ENCODE measurements around the gene MBNL1.

MBNL1 gene

GRCh38 chr3:152299249-152299976 is 30.7 kb downstream of the MBNL1 start:
- no peak for DNase-seq

GRCh38 chr3:152300029-152300731 is 31.5 kb downstream of the MBNL1 start:
- DNase-seq = no peak

- DNase-seq = no peak
Measured at GRCh38 chr3:152301745-152302181, 33.0 kb downstream of the MBNL1 start.

DNA sequence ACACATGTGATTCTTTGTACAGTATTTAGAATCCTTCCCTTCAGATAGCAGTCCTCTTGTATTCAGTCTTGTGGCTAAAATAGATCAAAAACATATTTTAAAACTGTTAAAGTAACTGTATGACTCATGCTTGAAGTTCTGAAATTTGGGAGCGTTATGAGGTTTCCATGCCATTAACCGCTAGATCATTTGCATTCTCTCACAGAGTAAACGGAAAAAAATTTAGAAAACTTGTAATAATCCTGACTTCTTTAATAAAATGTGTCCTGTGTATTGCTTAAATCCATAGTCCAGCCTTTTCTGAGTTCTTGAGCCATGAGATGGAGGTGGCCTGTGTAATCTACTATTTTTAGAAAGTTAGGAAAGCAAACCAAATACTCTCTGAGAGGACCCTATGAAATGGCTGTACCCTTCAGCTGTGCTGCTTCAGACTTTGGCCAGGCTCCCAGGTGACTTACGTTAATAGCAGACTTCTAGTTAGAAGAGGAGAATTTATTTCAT is 33.8 kb downstream of the MBNL1 start:
- DNase-seq = no peak

DNA sequence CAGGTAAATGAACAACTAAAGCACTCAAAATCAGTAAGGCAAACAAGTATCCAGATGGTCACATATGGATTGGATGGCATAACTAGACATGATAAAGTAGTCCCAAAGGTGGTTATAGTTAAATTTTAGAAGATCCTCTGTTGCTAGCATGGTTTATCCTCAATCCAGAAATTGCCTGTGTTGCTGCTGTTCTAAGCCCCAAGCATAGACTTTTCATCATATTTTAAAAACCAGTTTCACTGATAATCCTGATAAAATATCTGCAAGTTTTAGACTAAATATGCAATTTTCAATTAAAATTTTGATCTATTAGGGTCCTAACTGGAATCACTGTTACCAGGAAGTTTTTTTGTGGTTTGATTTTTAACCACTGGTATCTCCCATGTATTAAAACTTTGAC is 35.4 kb downstream of the MBNL1 start:
- DNase-seq = no peak

- no peak for DNase-seq
Measured at GRCh38 chr3:152305075-152305474, 36.3 kb downstream of the MBNL1 start.

DNA sequence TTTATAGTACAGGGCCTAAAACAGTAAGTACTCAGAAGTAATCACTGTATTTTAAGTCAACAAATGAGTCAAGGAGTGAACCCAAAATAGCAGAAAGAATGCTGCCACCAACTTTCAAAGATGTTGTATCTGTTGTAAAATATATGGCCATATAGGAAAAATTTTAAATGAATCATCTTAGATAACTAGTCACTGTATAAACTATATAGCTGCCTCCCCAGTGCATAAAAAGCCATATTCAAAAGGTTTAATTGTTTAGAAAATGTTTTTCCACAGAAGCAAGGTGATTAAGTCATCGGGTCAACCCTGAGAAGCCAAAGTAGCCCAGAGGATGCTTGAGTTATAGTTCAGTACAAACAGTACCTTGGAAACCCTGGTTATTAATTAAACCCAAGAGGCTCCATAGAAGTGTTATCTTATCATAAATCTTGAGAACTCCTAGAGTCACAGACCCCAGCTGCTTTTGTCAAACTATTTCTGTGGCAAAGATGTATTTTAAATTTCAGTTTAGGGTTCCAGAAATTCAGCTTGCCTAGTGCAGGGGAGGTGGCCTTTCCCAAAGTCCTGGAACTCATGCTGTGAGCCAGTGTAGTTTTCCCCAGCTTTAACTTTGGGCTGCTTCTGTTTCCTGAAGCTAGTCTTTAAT is 39.2 kb downstream of the MBNL1 start:
- DNase-seq = no peak

DNA sequence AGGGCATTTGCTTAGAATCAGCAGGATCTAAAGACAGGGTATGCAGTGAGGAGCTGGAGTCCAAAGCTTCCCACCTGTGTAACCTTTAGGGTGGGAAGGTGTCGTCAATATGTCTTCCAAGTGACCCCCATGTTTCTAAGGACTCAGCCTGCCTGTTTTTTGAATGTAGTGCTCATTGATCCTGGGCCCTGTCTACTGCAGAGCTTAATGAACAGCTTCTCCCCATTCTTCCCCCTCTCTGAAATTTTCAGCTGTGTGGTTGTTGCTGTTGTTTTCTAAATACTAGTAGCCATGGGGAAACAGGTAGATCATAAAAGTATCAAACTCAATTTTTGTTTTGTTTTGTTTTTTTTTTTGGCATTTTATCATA is 39.7 kb downstream of the MBNL1 start:
- no peak for DNase-seq

GRCh38 chr3:152309031-152309430 is 40.3 kb downstream of the MBNL1 start:
- no peak for DNase-seq

- DNase-seq = no peak
Measured at GRCh38 chr3:152309535-152310307, 41.0 kb downstream of the MBNL1 start.

DNA sequence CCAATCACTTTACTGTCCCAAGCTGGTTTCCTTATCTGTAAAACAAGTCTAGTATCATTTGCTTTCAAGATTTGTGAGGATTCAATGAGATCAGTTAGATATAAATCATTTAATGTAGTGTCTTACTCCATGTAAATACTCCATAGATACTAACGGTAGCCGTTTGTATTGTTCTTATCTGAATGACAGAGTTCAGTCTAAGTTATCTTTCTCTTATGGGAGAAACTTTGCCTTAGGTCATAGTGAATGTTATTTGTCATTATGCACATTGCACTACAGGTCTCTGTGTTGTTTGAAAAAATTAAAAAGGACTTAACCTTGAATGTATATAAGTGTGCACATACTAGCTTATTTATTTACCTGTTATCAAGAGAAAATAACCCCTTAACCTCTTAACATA is 44.7 kb downstream of the MBNL1 start:
- no peak for DNase-seq

DNA sequence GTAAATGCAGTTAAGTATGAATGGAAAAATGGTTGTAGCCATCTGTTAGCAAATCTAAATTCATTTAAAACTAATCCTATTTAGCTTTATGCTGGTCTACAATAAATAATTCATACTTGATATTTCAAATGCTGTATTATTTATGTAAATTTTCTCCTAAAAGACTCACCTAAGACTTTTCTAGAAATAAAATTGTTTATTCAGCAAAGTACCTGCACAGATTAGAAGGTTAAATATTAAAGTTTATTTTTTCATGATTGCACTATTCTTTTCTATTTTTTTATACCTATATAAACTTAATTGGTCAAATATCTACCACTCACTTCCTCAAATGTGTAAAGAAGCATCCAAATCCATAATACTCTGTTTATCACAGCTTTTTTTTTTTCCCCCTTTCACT is 45.2 kb downstream of the MBNL1 start:
- DNase-seq = no peak

DNA sequence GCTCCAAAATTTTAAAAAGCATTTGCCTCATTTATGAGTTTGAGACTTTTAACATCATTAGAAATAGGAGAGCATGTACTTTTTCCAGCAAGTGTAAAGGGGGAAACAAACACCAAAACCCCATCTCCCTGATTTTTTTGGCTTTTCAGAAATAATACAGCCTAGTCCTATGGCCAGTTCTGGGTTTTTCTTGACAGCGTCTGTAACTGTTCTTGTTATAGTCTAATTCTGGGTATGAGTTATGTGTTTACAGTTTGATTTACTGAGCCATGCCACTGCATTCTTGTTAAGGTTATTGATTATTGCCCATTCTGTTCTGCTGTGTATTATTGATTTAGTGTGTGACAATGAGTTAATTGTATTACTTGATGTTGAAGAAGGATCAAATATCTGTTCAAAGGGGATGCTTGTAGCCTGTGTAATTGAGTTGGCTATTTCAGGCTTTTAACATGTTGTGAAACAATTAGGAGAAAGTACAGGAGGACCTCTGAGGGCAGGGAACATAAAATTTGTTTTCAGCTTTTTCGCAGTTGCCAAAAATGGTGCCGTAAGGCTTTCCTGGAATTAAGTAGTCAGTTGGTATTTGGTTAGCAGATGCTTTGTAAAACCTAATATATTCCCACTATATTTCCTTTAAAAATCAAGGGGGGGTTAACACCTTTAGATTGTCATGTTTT is 46.1 kb downstream of the MBNL1 start:
- DNase-seq = no peak

- DNase-seq = no peak
Measured at GRCh38 chr3:152315623-152316022, 46.9 kb downstream of the MBNL1 start.

GRCh38 chr3:152316318-152316717 is 47.6 kb downstream of the MBNL1 start:
- DNase-seq = no peak

GRCh38 chr3:152317184-152317583 is 48.5 kb downstream of the MBNL1 start:
- DNase-seq = no peak

- DNase-seq = no peak
Measured at GRCh38 chr3:152317956-152318355, 49.2 kb downstream of the MBNL1 start.

DNA sequence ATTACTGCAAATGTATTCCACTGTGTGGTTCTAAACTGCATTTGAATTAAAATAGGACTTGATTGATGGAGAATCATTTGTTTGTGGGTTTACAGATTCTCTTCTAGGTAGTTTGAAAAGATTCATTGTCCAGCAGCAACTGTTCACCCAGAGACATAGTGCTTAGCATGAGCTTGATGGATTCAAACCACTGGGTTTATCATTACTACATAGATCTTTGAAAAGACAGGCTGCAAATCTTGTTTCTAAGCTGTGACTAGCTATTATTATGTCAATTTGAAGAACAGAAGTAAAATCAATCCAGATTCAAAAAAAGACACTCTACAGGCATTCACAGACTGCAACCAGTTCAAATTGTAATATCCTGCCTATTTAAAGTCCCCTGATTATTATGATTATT is 49.8 kb downstream of the MBNL1 start:
- DNase-seq = no peak

GRCh38 chr3:152319256-152319655 is 50.5 kb downstream of the MBNL1 start:
- no peak for DNase-seq

GRCh38 chr3:152319831-152320617 is 51.3 kb downstream of the MBNL1 start:
- no peak for DNase-seq

DNA sequence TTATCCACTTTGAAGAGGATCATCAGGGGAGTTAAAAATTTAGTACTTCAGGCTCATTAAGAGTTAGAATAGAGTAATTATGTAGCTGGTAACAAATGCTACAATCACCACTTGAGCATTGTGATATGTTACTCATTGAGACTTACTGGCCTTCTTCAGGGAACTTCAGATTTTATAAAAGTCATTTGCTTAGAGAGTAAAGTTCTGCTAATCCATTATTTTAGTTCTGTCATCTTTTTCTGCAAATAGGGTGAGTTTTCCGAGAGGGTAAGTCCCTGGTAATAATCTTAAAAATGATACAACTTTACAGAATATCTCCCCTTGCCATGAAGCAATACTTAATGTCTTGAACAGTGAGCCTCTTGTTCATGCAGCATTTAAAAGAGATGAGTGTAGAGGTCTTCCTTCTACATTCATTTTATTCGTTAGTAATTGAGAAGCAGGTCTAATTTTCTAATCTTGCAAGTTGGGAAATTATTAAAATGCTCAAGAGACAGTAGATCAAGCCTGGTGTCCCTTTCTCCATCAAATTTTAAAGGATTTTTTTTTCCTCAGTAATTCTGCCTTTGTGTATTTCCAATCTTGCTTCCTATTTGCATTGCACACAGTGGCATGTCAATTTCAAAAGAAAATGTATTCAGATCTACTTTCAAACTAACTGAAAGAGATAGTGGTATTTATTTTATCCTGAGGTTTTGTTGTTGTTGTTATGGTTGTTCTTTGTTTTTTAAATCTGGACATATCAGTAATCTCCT is 52.6 kb downstream of the MBNL1 start:
- DNase-seq = no peak

Measured in NCI-H187 (cell line).